Pancreas (tissue), 10 donors: ENCODE data around the gene ILKAP. TPM values are rescaled to one million over a fixed set of nuclear protein-coding genes. Genes with fewer than 3 reads are reported as not detected.

Source experiments
- ATAC-seq, 4 donors: fragments of 200-7000 bp; cut with Tn5 transposase; one replicate each; pipeline versions ENCODE4 v1.8.0 to v1.9.1; 2020; ENCODE audit warnings: mild to moderate bottlenecking in 4 of 4, moderate library complexity in 4 of 4
- DNase-seq, 6 donors: peaks; one replicate each; pipeline ENCODE4 v3.0.0-alpha.2; 2020
- FAIRE-seq: peaks from 2 replicates; lab custom pipeline; 2012; peaks lifted over from hg19 to GRCh38; lab: Jason Lieb, UNC
- H3K27ac ChIP-seq, 4 donors: fragments of 200-600 bp; sonication (generic); 1 replicate in 3 of 4; 2 replicates in 1 of 4; pipeline versions ENCODE4 v1.5.0 to v1.8.0; 2020
- H3K27me3 ChIP-seq, 4 donors: fragments of 200-600 bp; one replicate each; pipeline ENCODE4 v1.8.0; 2021
- H3K36me3 ChIP-seq, 3 donors: fragments of 200-600 bp; sonication (generic) in 1 of 3; one replicate each; pipeline versions ENCODE4 v1.5.0 to v1.8.0; 2020 to 2021
- H3K4me1 ChIP-seq, 3 donors: fragments of 200-600 bp; one replicate each; pipeline ENCODE4 v1.8.0; 2021
- H3K4me3 ChIP-seq, 4 donors: fragments of 200-600 bp; sonication (generic) in 2 of 4; one replicate each; pipeline versions ENCODE4 v1.5.0 to v1.8.0; 2020 to 2021
- H3K9me3 ChIP-seq, 4 donors: fragments of 200-600 bp; one replicate each; pipeline ENCODE4 v1.8.0; 2021
- CTCF ChIP-seq, 4 donors: fragments of 200-600 bp; sonication (generic) in 3 of 4; IDR thresholded peaks; one replicate each; pipeline versions ENCODE4 v1.5.0 to v1.8.0; 2021; ENCODE audit warnings: antibody characterized with exemption in 4 of 4
- WGBS, 2 donors: extraction: QIAGEN DNeasy Blood & Tissue Kit; methylation state at CpG; one replicate each; pipeline ENCODE4 v1.1.7; 2013; 5-methylcytosine and 5-hydroxymethylcytosine counted together
- intact Hi-C, 3 donors: fragments of 100-400 bp; cut with DNase I; formaldehyde crosslinking; loops; one replicate each; pipeline versions ENCODE4 v1.11.1 to v1.14.2; 2022
- polyA plus RNA-seq, 2 donors: library from polyadenylated mRNA; stranded (reverse); fragments of 200-250 nt; gene quantifications; one replicate each; pipeline ENCODE4 v1.2.3, GENCODE V29; 2013
- total RNA-seq, 6 donors: library from RNA; stranded (reverse); fragmentation: NEBNext Ultra II Directional in 4 of 6; extraction: Animal tissue kit (Norgen Biotek cat#: 25700) in 4 of 6; gene quantifications; one replicate each; pipeline versions ENCODE4 v1.2.1 to v1.2.4, GENCODE V29; 2021 to 2023
- donor health status: healthy with polysubstance abuse.
- donor health status: DM: no; HTN: no; CAD: no; lungs with moderate emphysema.
- donor health status: DM: no; HTN: no; CAD: no.
- donor health status: control.
- donor health status: control.
- donor health status: Bipolar disorder and iron deficiency.
- donor health status: DM: yes; HTN: yes; CAD: no.
- donor health status: DM: no; HTN: no; CAD: no.
- donor health status: DM: no; HTN: no; CAD: no.
- donor health status: DM: yes; HTN: yes; CAD: no.

The ILKAP gene
- total and polyA plus RNA-seq, 8 donors = 14.0 to 91.6 (median 21.5) TPM

GRCh38 chr2:238145851-238146250 is 57.6 kb downstream of the ILKAP start:
- H3K27ac ChIP-seq = no peak overlapping the region
- TF ChIP-seq CTCF (IDR thresholded peaks at IDR 0.05) = no peak
- 75 to 77% methylated on average over 11 to 12 of the region's 12 CpGs for WGBS, 2 donors
- ATAC-seq = no peak
- DNase-seq = no peak
- no peak for FAIRE-seq
- no peaks in the 10 kb centered on the region for H3K27me3 ChIP-seq
- no peaks in the 10 kb centered on the region for H3K9me3 ChIP-seq
- H3K36me3 ChIP-seq = no peaks in the 10 kb centered on the region
- intact Hi-C loops = no loop called here
- no peaks in the 10 kb centered on the region for H3K4me1 ChIP-seq
- H3K4me3 ChIP-seq = no peak overlapping the region

DNA sequence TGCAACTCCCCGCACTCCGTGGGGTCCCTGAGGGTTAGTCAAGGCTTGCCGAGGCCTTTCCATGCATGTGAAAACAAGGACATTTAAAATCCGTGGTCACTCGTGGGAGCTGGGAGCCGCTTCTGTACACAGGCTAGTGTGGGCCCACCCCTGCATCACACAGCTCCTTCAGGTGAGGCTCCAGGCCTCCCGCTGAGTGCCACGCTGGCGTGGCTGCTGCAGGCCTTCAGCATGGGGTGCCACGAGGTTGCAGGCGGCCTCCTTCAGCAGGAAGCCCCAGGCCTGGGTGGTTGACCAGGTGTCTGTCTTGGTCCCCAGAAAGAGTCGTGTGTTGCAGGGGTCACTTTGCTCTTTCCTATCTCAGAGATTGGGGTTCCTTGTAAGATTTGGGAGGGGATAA is 58.4 kb downstream of the ILKAP start:
- TF ChIP-seq CTCF (IDR thresholded peaks at IDR 0.05) = no peak
- H3K36me3 ChIP-seq = no peaks in the 10 kb centered on the region
- intact Hi-C loops = no loop called here
- DNase-seq (no peak), FAIRE-seq (no peak), ATAC-seq (no peak)
- H3K27ac ChIP-seq = no peak overlapping the region
- no peaks in the 10 kb centered on the region for H3K27me3 ChIP-seq
- no peaks in the 10 kb centered on the region for H3K9me3 ChIP-seq
- H3K4me1 ChIP-seq = no peaks in the 10 kb centered on the region
- no peak overlapping the region for H3K4me3 ChIP-seq
- 81 to 89% methylated on average over 12 of the region's 12 CpGs for WGBS, 2 donors

DNA sequence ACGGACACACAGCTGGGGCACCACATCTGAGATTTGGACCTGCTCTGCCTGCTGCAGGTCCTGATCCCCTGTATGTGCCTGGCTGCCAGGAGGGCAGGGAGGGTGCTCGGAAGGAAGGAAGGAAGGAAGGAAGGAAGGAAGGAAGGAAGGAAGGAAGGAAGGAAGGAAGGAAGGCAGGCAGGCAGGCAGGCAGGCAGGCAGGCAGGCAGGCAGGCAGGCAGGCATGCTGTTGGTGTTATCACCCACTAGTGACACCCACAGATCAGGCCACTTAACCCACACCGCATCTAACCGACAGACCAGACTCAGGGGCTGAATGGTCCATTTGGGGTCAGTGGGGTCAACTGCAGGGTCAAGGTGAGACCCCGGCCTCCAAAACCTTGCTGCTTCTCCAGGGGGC is 59.2 kb downstream of the ILKAP start:
- no peaks in the 10 kb centered on the region for H3K27me3 ChIP-seq
- no peaks in the 10 kb centered on the region for H3K36me3 ChIP-seq
- H3K27ac ChIP-seq = no peak overlapping the region
- no peak for FAIRE-seq
- 88% methylated on average over 4 to 5 of the region's 5 CpGs for WGBS, 2 donors
- no peaks in the 10 kb centered on the region for H3K4me1 ChIP-seq
- H3K9me3 ChIP-seq = no peaks in the 10 kb centered on the region
- H3K4me3 ChIP-seq = no peak overlapping the region
- intact Hi-C loops = no loop called here
- no peak for TF ChIP-seq CTCF (IDR thresholded peaks at IDR 0.05)
- ATAC-seq = no peak
- DNase-seq = no peak

- H3K9me3 ChIP-seq = no peaks in the 10 kb centered on the region
- ATAC-seq (peak in 2 of 4 donors; percentile 16 to 25), FAIRE-seq (no peak), DNase-seq (no peak)
- intact Hi-C loops = no loop called here
- no peak for TF ChIP-seq CTCF (IDR thresholded peaks at IDR 0.05)
- H3K4me3 ChIP-seq = no peak overlapping the region
- whole genome bisulfite sequencing, 2 donors = 76 to 83% methylated on average over 20 of the region's 20 CpGs
- H3K27me3 ChIP-seq = no peaks in the 10 kb centered on the region
- H3K4me1 ChIP-seq = no peaks in the 10 kb centered on the region
- H3K36me3 ChIP-seq = no peaks in the 10 kb centered on the region
- no peak overlapping the region for H3K27ac ChIP-seq
Observed at GRCh38 chr2:238143239-238143951, 60.1 kb downstream of the ILKAP start.
